CD1c-positive myeloid dendritic cell (primary cell): ENCODE results near the gene NXPH1.
A peak's percentile ranks its signal among the peaks of the same experiment; 100 is the strongest.

Experiments
- DNase-seq: peaks from one replicate; pipeline ENCODE4 v3.0.0-alpha.2; 2016; ENCODE audit errors: extremely low spot score

NXPH1 gene

GRCh38 chr7:8436965-8437364 is 3.6 kb downstream of the NXPH1 start:
- peak; percentile 13 for DNase-seq

- DNase-seq: no peak
Measured at GRCh38 chr7:8437606-8438005, 4.2 kb downstream of the NXPH1 start.

- DNase-seq: no peak
Measured at GRCh38 chr7:8440670-8441069, 7.3 kb downstream of the NXPH1 start.

GRCh38 chr7:8441106-8441965 is 7.9 kb downstream of the NXPH1 start:
- DNase-seq: no peak

- no peak for DNase-seq
Measured at GRCh38 chr7:8442051-8442813, 8.8 kb downstream of the NXPH1 start.

GRCh38 chr7:8442814-8443304 is 9.4 kb downstream of the NXPH1 start:
- peak; percentile 42 for DNase-seq

- no peak for DNase-seq
Measured at GRCh38 chr7:8443576-8444467, 10.4 kb downstream of the NXPH1 start.

- no peak for DNase-seq
Measured at GRCh38 chr7:8444468-8444769, 11.0 kb downstream of the NXPH1 start.

- no peak for DNase-seq
Measured at GRCh38 chr7:8453535-8453934, 20.1 kb downstream of the NXPH1 start.

- no peak for DNase-seq
Measured at GRCh38 chr7:8455426-8455825, 22.0 kb downstream of the NXPH1 start.

- DNase-seq: no peak
Measured at GRCh38 chr7:8462309-8462708, 28.9 kb downstream of the NXPH1 start.

- DNase-seq: no peak
Measured at GRCh38 chr7:8465338-8465737, 31.9 kb downstream of the NXPH1 start.

GRCh38 chr7:8480527-8480926 is 47.1 kb downstream of the NXPH1 start:
- DNase-seq: no peak

GRCh38 chr7:8481096-8481495 is 47.7 kb downstream of the NXPH1 start:
- DNase-seq: no peak

GRCh38 chr7:8481752-8482446 is 48.5 kb downstream of the NXPH1 start:
- DNase-seq: no peak

GRCh38 chr7:8490391-8491045 is 57.1 kb downstream of the NXPH1 start:
- no peak for DNase-seq

- DNase-seq: no peak
Measured at GRCh38 chr7:8491106-8491505, 57.7 kb downstream of the NXPH1 start.

- no peak for DNase-seq
Measured at GRCh38 chr7:8491544-8492489, 58.4 kb downstream of the NXPH1 start.

GRCh38 chr7:8499128-8499527 is 65.7 kb downstream of the NXPH1 start:
- no peak for DNase-seq

GRCh38 chr7:8500286-8500685 is 66.9 kb downstream of the NXPH1 start:
- no peak for DNase-seq
